CD4-positive, alpha-beta T cell treated with Interleukin-17A for 1 hour (primary cell): ENCODE data around the gene WDR53.
"Not testable (repeated sequence)": the region's sequence is repeated elsewhere in the genome, so short reads cannot be mapped to it uniquely, and the experiment has no call there.

Experiments
- DNase-seq: peaks from one replicate; pipeline ENCODE4 v3.0.0-alpha.2; 2020

The WDR53 gene

GRCh38 chr3:196558476-196558875, 9.9 kb downstream of the WDR53 start:
- DNase-seq: no peak

GRCh38 chr3:196557236-196557635, 11.1 kb downstream of the WDR53 start:
- no peak for DNase-seq

GRCh38 chr3:196555295-196555694, 13.1 kb downstream of the WDR53 start:
- no peak for DNase-seq

- no peak for DNase-seq
These were observed 14.1 kb downstream of the WDR53 start for GRCh38 chr3:196554205-196554604.

GRCh38 chr3:196553551-196553950, 14.8 kb downstream of the WDR53 start:
- DNase-seq: no peak

- DNase-seq: no peak
These were observed 16.1 kb downstream of the WDR53 start for GRCh38 chr3:196552253-196552652.

GRCh38 chr3:196550172-196550571, 18.2 kb downstream of the WDR53 start:
- DNase-seq: not testable (repeated sequence)

GRCh38 chr3:196549312-196549711, 19.0 kb downstream of the WDR53 start:
- not testable (repeated sequence) for DNase-seq

GRCh38 chr3:196547067-196547466, 21.3 kb downstream of the WDR53 start:
- no peak for DNase-seq

GRCh38 chr3:196546537-196546936, 21.8 kb downstream of the WDR53 start:
- DNase-seq: no peak

GRCh38 chr3:196544491-196544992, 23.8 kb downstream of the WDR53 start:
- no peak for DNase-seq

- no peak for DNase-seq
These were observed 26.5 kb downstream of the WDR53 start for GRCh38 chr3:196541684-196542445.

- peak; percentile 69 for DNase-seq
These were observed 30.9 kb downstream of the WDR53 start for GRCh38 chr3:196537319-196537984.

GRCh38 chr3:196533260-196533681, 35.1 kb downstream of the WDR53 start:
- DNase-seq: no peak

- no peak for DNase-seq
These were observed 36.9 kb downstream of the WDR53 start for GRCh38 chr3:196531418-196531817.

GRCh38 chr3:196528639-196529233, 39.6 kb downstream of the WDR53 start:
- DNase-seq: peak; percentile 75

- DNase-seq: no peak
These were observed 43.2 kb downstream of the WDR53 start for GRCh38 chr3:196525141-196525540.

- no peak for DNase-seq
These were observed 43.8 kb downstream of the WDR53 start for GRCh38 chr3:196524527-196524926.

- no peak for DNase-seq
These were observed 44.5 kb downstream of the WDR53 start for GRCh38 chr3:196523841-196524240.

- DNase-seq: not testable (repeated sequence)
These were observed 47.1 kb downstream of the WDR53 start for GRCh38 chr3:196521291-196521690.

- DNase-seq: peak; percentile 21
These were observed 48.7 kb downstream of the WDR53 start for GRCh38 chr3:196519718-196520082.

GRCh38 chr3:196518966-196519717, 49.2 kb downstream of the WDR53 start:
- peak; percentile 70 for DNase-seq

- no peak for DNase-seq
These were observed 50.4 kb downstream of the WDR53 start for GRCh38 chr3:196517919-196518318.
